Upper lobe of left lung (tissue), 4 donors: ENCODE results near the gene SPRED2.
A peak's percentile ranks its signal among the peaks of the same experiment; 100 is the strongest.

Experiments used
- EP300 ChIP-seq, 4 donors: sonication (generic); formaldehyde crosslinking; IDR thresholded peaks; one replicate each; pipeline ENCODE4 v1.5.1; 2017; ENCODE audit warnings: antibody characterized with exemption in 4 of 4, control low read depth in 2 of 4
- POLR2A ChIP-seq, 4 donors: fragments of 450-650 bp; IDR thresholded peaks; one replicate each; pipeline ENCODE4 v1.5.1; 2016 to 2017; ENCODE audit warnings: antibody characterized with exemption in 4 of 4, mild to moderate bottlenecking in 2 of 4
- TF ChIP-seq, protein P1 (sequence below), 6 experiments: fragments of 450-650 bp in 4 of 6; fragments of 200-600 bp in 2 of 6; sonication (generic) in 2 of 6; IDR thresholded peaks; one replicate each; pipeline ENCODE4 v1.5.1; 2016 to 2019; ENCODE audit warnings: antibody characterized with exemption in 6 of 6

DNA sequence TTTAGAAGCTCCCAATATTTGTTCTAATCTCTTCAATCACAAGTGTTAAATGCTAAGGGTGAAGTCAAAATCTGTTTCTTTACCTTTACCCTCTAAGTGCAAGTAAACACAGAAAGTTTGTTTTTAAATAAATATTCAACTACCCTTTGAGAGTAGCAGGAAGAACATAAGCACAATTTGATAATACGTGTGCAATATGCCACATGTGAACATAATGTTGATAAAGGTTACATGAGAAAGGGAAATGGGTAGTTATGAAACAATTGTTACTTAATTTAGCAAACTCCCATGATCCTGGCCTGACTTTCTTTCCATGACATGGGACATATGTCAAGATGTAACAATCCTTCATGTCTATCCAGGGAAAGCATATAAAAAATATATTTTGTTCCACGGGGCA lies 7.1 kb downstream of the SPRED2 start:
- TF ChIP-seq, protein P1, sequence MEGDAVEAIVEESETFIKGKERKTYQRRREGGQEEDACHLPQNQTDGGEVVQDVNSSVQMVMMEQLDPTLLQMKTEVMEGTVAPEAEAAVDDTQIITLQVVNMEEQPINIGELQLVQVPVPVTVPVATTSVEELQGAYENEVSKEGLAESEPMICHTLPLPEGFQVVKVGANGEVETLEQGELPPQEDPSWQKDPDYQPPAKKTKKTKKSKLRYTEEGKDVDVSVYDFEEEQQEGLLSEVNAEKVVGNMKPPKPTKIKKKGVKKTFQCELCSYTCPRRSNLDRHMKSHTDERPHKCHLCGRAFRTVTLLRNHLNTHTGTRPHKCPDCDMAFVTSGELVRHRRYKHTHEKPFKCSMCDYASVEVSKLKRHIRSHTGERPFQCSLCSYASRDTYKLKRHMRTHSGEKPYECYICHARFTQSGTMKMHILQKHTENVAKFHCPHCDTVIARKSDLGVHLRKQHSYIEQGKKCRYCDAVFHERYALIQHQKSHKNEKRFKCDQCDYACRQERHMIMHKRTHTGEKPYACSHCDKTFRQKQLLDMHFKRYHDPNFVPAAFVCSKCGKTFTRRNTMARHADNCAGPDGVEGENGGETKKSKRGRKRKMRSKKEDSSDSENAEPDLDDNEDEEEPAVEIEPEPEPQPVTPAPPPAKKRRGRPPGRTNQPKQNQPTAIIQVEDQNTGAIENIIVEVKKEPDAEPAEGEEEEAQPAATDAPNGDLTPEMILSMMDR (IDR thresholded peaks at IDR 0.05): no peak
- TF ChIP-seq EP300 (IDR thresholded peaks at IDR 0.05): peak in 1 of 4 donors; percentile 80
- no peak for TF ChIP-seq POLR2A (IDR thresholded peaks at IDR 0.05)
